Left ventricle myocardium superior (tissue), 1 donor: ENCODE results near the gene SNAPC4. TPM values are rescaled to one million over a fixed set of nuclear protein-coding genes. Genes with fewer than 3 reads are reported as not detected.

ENCODE experiments used
- total RNA-seq: library from RNA; stranded (reverse); fragmentation: NEBNext Ultra II Directional; extraction: Animal tissue kit (Norgen Biotek cat#: 25700); gene quantifications from one replicate; pipeline ENCODE4 v1.2.1, GENCODE V29; 2021
- donor health status: DM: no; HTN: yes; CAD: no; lungs with severe emphysema.

SNAPC4 gene
- total RNA-seq, 1 donor from 2014 or later = 4.4 TPM

Other genes with a start within 250 kb of the SNAPC4 start
- gene LHX3, start 195.0 kb downstream of the SNAPC4 start, total RNA-seq = not detected
- 8.7 TPM for gene QSOX2, start 154.4 kb downstream of the SNAPC4 start, total RNA-seq
- gene CCDC187, start 96.1 kb downstream of the SNAPC4 start, total RNA-seq = not detected
- 61.7 TPM for gene GPSM1, start 72.6 kb downstream of the SNAPC4 start, total RNA-seq
- gene DNLZ, start 36.4 kb downstream of the SNAPC4 start, total RNA-seq = 40.2 TPM
- gene CARD9, start 26.5 kb downstream of the SNAPC4 start, total RNA-seq = 0.79 TPM
- gene ENTR1, start 10.4 kb upstream of the SNAPC4 start, total RNA-seq = 23.3 TPM
- gene PMPCA, start 10.5 kb upstream of the SNAPC4 start, total RNA-seq = 77.8 TPM
- 12.1 TPM for gene INPP5E, start 39.7 kb upstream of the SNAPC4 start, total RNA-seq
- gene SEC16A, start 82.9 kb upstream of the SNAPC4 start, total RNA-seq = 23.2 TPM
- gene NOTCH1, start 145.9 kb upstream of the SNAPC4 start, total RNA-seq = 15.4 TPM